ENCODE data around the gene CAMK1D. TPM values are rescaled to one million over a fixed set of nuclear protein-coding genes. Genes with fewer than 3 reads are reported as not detected.

Gene CAMK1D
- total RNA-seq, 1 experiment from 2014 or later = 6.3 TPM

DNA sequence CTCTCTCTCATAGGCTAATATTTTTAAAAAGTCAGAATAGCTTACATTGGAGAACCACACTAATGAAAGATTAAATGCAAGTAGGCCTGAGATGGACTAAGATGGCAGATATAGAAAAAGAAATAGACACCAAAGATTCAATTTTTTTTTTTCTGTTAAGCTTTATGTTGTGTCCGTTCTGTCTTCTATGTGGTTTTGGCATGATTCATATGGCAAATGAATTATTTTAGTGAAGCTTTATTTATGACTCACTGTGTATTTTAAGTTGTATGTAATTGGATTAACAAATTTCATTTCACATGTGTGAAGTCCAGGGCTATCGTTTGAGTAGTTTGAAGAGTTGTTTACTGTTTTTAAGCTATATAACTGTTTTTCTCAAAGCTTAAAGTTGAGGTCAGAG, 214.8 kb downstream of the CAMK1D start:
- H3K4me1 Mint-ChIP-seq = peaks cover 11 to 12% of the 10 kb centered on the region in 2 experiments; a peak in 3 of 4 replicates
- H3K9me3 Mint-ChIP-seq = no peaks in the 10 kb centered on the region
- Histone ChIP-seq H2BK20ac (ENCODE audit: low read depth, low read length, poor library complexity, severe bottlenecking) (no peak overlapping the region), H3K9me3 (ENCODE audit: control insufficient read depth, low read depth, low read length) (no peaks in the 10 kb centered on the region), H3K79me2 (ENCODE audit: insufficient read depth, low read length) (no peaks in the 10 kb centered on the region), H2BK15ac (ENCODE audit: low read depth, low read length) (no peak overlapping the region), H3K27me3 (ENCODE audit: insufficient read depth, low read length) (no peaks in the 10 kb centered on the region), H3K23me2 (ENCODE audit: insufficient read length, low read depth, low read length, poor library complexity, severe bottlenecking) (no peaks in the 10 kb centered on the region), H4K5ac (ENCODE audit: insufficient read length, low read depth, low read length) (no peak overlapping the region), H2BK5ac (ENCODE audit: insufficient read length, low read length) (no peak overlapping the region), H3K56ac (ENCODE audit: insufficient read length, low read depth, low read length) (no peak overlapping the region), H3K4me2 (ENCODE audit: insufficient read depth, insufficient read length, low read length) (no peak overlapping the region), H3K4me1 (ENCODE audit: insufficient read depth, low read length) (no peaks in the 10 kb centered on the region), H3T11ph (ENCODE audit: low read length) (no peak overlapping the region), H2BK12ac (ENCODE audit: insufficient read length, low read depth, low read length) (no peak overlapping the region), H2BK120ac (ENCODE audit: low read depth, low read length, poor library complexity, severe bottlenecking) (no peak overlapping the region), H4K20me1 (ENCODE audit: control insufficient read depth, insufficient read depth, insufficient read length) (no peaks in the 10 kb centered on the region), H2AFZ (ENCODE audit: low read length) (no peak overlapping the region), H2AK5ac (ENCODE audit: insufficient read length, low read length) (no peak overlapping the region), H3K4ac (ENCODE audit: low read depth, low read length) (no peak overlapping the region), H3K18ac (ENCODE audit: insufficient read length, low read depth, low read length) (no peak overlapping the region), H3K14ac (ENCODE audit: insufficient read depth, low read length) (no peak overlapping the region), H4K8ac (replicated peaks; ENCODE audit: insufficient read length, low read depth, low read length) (no peak overlapping the region), H3K79me1 (ENCODE audit: insufficient read depth, low read depth, low read length, poor library complexity, severe bottlenecking) (no peaks in the 10 kb centered on the region), H4K91ac (ENCODE audit: insufficient read length, low read depth, low read length) (no peak overlapping the region), H3K9ac (ENCODE audit: extremely low read depth, insufficient read length, low read length) (no peak overlapping the region), H3K27ac (ENCODE audit: insufficient read length, low read depth, low read length) (no peak overlapping the region), H3K23ac (ENCODE audit: insufficient read length, low read depth, low read length) (no peak overlapping the region)
- no peak overlapping the region for H3K27ac Mint-ChIP-seq
- H3K4me3 Mint-ChIP-seq = no peak overlapping the region
- peaks cover 2% of the 10 kb centered on the region for H3K27me3 Mint-ChIP-seq (ENCODE audit: low read depth)
- H3K36me3 Mint-ChIP-seq (ENCODE audit: insufficient read depth in 1 of 3, low read depth in 3 of 3) = no peaks in the 10 kb centered on the region; a peak in 1 of 7 replicates
- TF ChIP-seq, protein P1, sequence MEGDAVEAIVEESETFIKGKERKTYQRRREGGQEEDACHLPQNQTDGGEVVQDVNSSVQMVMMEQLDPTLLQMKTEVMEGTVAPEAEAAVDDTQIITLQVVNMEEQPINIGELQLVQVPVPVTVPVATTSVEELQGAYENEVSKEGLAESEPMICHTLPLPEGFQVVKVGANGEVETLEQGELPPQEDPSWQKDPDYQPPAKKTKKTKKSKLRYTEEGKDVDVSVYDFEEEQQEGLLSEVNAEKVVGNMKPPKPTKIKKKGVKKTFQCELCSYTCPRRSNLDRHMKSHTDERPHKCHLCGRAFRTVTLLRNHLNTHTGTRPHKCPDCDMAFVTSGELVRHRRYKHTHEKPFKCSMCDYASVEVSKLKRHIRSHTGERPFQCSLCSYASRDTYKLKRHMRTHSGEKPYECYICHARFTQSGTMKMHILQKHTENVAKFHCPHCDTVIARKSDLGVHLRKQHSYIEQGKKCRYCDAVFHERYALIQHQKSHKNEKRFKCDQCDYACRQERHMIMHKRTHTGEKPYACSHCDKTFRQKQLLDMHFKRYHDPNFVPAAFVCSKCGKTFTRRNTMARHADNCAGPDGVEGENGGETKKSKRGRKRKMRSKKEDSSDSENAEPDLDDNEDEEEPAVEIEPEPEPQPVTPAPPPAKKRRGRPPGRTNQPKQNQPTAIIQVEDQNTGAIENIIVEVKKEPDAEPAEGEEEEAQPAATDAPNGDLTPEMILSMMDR (conservative IDR thresholded peaks at IDR 0.05) = no peak
- DNase-seq = no peak
- WGBS (ENCODE audit: extremely low coverage, insufficient read length, low lambda C conversion rate) = no CpG with 5 or more reads among the region's 2 CpGs

Data from H9 (cell line).